GM21423 (cell line): Measurements from ENCODE around the gene EPX.
A peak's percentile ranks its signal among the peaks of the same experiment; 100 is the strongest.

ENCODE experiments used
- ATAC-seq: cut with Tn5 transposase; IDR thresholded peaks from one replicate; pipeline ENCODE4 v1.9.1; 2021; ENCODE audit warnings: mild to moderate bottlenecking, moderate library complexity; ENCODE audit not compliant: unreplicated experiment

The EPX gene

GRCh38 chr17:58249270-58250133 is 57.0 kb downstream of the EPX start:
- peak; percentile 74 for ATAC-seq

GRCh38 chr17:58250344-58251011 is 58.0 kb downstream of the EPX start:
- no peak for ATAC-seq

- ATAC-seq: no peak
Observed at GRCh38 chr17:58252141-58252540, 59.6 kb downstream of the EPX start.

GRCh38 chr17:58253082-58253481 is 60.6 kb downstream of the EPX start:
- no peak for ATAC-seq
